ENCODE results near the gene TMEM53. TPM values are rescaled to one million over a fixed set of nuclear protein-coding genes. Genes with fewer than 3 reads are reported as not detected.
A peak's percentile ranks its signal among the peaks of the same experiment; 100 is the strongest.

Gene TMEM53
- total RNA-seq, 1 donor, result 9.2 TPM

- TF ChIP-seq CTCF (IDR thresholded peaks at IDR 0.05; ENCODE audit: insufficient read depth, low read length), result no peak
- no peak overlapping the region for H3K4me3 ChIP-seq (ENCODE audit: low read depth, low read length)
- no peak for DNase-seq (ENCODE audit: low read depth)
Measured at GRCh38 chr1:44613941-44614340, 60.3 kb downstream of the TMEM53 start.

- H3K4me3 ChIP-seq (ENCODE audit: low read depth, low read length), result no peak overlapping the region
- DNase-seq (ENCODE audit: low read depth), result no peak
- TF ChIP-seq CTCF (IDR thresholded peaks at IDR 0.05; ENCODE audit: insufficient read depth, low read length), result no peak
Measured at GRCh38 chr1:44611866-44612265, 62.4 kb downstream of the TMEM53 start.

GRCh38 chr1:44611419-44611818 lies 62.9 kb downstream of the TMEM53 start:
- no peak for TF ChIP-seq CTCF (IDR thresholded peaks at IDR 0.05; ENCODE audit: insufficient read depth, low read length)
- no peak overlapping the region for H3K4me3 ChIP-seq (ENCODE audit: low read depth, low read length)
- DNase-seq (ENCODE audit: low read depth), result no peak

DNA sequence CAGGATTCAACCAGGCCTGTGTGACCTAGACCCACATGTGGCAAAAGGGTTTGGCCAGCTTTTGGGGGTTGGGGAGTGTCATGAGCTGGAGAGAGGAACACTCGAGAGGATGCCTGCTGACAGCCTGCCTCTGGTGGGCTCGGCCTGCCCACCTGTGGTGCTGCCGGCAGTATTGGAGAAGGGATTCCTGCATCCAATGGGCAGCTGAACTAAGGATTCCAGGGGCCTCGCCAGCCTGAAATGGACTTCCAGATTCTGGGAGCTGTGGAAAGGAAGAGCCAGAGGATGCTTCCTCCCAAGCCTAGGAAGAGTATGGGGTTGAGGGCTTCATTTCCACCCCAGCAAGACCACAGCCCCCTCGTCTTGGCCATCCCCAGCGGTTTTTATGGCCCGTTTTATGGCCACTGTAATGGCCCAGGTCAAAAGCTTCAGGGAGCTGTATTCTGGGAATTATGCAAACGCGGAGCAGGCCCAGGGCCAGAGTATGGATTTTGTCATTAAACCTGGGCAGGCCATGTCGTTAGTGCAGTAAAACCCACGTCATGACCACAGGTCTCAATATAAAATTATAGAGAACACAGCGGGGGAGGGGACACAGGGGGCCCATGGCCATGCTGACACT lies 63.6 kb downstream of the TMEM53 start:
- H3K4me3 ChIP-seq (ENCODE audit: low read depth, low read length), result no peak overlapping the region
- no peak for DNase-seq (ENCODE audit: low read depth)
- TF ChIP-seq CTCF (IDR thresholded peaks at IDR 0.05; ENCODE audit: insufficient read depth, low read length), result no peak

DNA sequence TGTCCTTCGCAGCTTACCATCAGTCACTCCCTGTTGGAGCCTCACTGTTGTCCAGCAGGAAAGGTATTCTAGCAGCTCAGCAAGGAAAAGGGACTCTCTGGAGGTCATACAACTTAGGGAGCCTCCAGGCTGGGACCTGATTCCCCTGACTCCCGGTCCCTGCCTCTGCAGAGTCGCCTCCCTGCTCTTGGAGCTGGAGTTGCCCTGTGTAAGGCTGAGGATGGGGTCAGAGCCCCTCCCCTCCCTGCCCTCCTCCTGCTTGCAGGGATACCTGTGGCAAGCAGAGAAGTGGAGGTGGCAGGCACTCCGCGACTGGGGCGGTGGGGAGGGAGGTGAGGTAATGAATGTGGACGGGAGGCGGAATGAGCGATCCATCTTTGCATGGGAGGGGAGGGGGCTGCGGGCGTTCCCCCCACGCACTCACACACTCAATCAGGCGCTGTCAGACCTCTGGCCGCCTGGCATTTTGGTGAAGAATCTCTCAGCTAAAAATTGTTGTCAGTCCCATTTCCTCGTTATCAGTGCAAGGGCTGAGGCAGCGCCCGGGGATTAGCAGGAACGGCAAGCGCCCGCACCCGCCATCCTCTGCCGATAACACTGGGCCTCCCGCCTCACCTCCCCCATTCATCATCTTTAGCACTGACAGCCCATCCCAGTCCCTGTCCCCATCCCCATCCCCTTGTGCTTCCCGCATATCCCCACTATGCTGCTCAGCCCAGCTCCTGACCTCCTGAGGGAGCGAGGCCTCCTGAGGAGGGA lies 64.3 kb downstream of the TMEM53 start:
- DNase-seq (ENCODE audit: low read depth), result no peak
- TF ChIP-seq CTCF (IDR thresholded peaks at IDR 0.05; ENCODE audit: insufficient read depth, low read length), result no peak
- no peak overlapping the region for H3K4me3 ChIP-seq (ENCODE audit: low read depth, low read length)

- peak; percentile 72 for TF ChIP-seq CTCF (IDR thresholded peaks at IDR 0.05; ENCODE audit: insufficient read depth, low read length)
- H3K4me3 ChIP-seq (ENCODE audit: low read depth, low read length), result no peak overlapping the region
- peak; percentile 62 for DNase-seq (ENCODE audit: low read depth)
Measured at GRCh38 chr1:44609412-44609767, 64.9 kb downstream of the TMEM53 start.
